ENCODE results near the gene ZNF439.
"Not testable (repeated sequence)": the region's sequence is repeated elsewhere in the genome, so short reads cannot be mapped to it uniquely, and the experiment has no call there.

Gene ZNF439

GRCh38 chr19:11868188-11868587, 19.7 kb downstream of the ZNF439 start:
- no peak for DNase-seq (ENCODE audit: low read depth)

- DNase-seq (ENCODE audit: low read depth): no peak
Observed at GRCh38 chr19:11872624-11873023, 24.1 kb downstream of the ZNF439 start.

- no peak for DNase-seq (ENCODE audit: low read depth)
Observed at GRCh38 chr19:11873762-11874161, 25.2 kb downstream of the ZNF439 start.

DNA sequence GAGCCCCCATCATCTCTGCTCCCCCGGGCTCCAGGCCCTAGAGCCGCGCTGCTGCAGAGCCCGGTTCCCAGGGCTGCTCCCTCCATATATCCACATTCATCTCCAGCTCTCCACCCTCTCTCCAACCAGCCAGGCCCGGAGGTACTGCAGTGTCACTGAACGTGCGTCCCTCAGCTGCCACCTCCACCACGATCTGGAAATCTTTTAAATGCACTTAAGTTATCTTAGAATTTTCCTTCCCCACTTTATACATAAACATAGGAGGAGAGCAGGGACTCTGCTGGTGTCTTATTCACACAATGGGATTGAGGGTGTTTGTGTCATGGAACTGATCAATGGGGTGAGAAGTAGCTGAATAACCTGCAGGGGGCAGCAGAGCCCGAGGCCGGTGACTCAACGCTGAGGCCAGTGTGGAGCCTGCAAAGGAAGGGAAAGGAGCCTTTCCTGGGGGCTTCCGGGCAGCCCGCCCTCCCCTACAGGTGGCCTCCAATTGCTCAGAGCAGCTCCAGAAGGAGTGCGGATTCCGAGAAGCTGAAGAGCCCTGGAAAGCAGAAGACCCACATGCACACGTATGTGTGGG, 31.3 kb downstream of the ZNF439 start:
- not testable (repeated sequence) for DNase-seq (ENCODE audit: low read depth)

DNA sequence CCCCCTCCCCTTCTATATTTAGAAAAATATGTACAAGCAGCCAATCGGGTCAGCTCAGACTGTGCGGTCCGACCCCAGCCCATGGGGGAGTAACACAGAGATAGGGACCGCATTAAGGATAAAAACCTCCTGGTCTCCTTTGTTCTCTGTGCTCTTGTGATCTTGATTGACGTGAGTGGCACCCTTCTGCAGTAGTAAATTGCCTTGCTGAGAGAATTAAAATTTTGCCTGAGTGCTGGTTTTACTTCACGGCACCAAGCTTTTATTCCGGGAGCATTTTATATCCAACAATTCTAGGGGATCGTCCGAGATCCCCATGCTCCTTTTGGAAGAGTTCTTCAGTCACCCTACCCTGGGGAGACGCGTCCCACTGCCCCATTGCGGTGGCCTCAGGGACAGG, 32.1 kb downstream of the ZNF439 start:
- no peak for DNase-seq (ENCODE audit: low read depth)

- DNase-seq (ENCODE audit: low read depth): peak; percentile 39
Observed at GRCh38 chr19:11881151-11881800, 32.8 kb downstream of the ZNF439 start.

DNA sequence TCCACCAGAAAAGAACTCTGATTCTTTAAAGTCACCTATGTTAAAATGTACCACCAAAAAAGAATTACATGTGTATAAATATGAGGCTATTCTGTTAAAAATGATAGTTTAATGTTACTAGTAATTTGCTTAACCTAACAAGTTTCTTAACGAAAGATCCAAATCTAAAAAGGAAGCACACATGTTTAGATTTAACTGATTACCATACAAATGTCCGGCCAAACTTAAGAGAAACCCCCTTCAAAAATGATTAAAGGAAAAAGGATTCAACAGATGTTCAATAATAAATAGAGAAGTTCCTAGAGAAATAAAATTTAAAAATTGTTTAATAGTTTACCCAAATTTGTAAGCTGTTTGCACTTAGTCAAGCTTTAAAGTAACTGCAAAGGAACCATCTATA, 34.1 kb downstream of the ZNF439 start:
- no peak for DNase-seq (ENCODE audit: low read depth)

DNA sequence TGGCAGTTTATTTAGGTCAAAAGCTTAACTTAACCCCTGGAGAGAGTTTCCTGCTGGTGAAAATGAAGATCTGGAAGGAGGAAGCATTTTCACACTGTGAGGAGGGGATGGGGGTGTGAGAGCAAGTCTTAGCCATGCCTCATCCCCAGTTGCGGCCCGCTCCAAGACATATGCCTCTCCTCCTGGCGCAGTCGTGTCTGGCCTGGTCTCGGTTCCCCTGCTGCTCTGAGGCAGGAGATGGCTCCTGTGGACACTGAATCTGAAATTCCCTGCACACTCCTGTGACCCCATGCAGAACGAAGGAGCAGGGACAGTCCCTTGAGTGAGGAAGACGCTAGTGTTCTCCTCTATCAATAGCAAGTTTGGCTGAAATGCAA, 38.7 kb downstream of the ZNF439 start:
- DNase-seq (ENCODE audit: low read depth): no peak

GRCh38 chr19:11887611-11888531, 39.3 kb downstream of the ZNF439 start, which contains the start of gene ZNF69:
TSS of gene ZNF69 (plus strand) at chr19:11887782. CDS start at chr19:11887924, 142 bp downstream.
- DNase-seq (ENCODE audit: low read depth): peak; percentile 43

DNA sequence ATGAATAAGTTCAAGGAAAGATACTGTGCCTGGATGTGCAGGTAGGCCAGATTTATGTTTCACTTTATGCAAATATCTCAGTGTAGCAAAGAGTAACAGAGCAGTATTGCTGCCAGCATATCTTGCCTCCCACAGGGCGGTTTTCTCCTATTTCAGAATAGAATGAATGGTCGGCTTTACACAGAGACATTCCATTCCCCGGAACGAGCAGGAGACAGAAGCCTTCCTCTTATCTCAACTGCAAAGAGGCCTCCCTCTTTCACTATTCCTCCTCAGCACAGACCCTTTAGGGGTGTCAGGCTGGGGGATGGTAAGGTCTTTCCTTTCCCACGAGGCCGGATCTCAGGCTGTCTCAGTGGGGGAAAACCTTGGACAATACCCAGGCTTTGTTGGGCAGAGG, 41.4 kb downstream of the ZNF439 start:
- DNase-seq (ENCODE audit: low read depth): not testable (repeated sequence)

DNA sequence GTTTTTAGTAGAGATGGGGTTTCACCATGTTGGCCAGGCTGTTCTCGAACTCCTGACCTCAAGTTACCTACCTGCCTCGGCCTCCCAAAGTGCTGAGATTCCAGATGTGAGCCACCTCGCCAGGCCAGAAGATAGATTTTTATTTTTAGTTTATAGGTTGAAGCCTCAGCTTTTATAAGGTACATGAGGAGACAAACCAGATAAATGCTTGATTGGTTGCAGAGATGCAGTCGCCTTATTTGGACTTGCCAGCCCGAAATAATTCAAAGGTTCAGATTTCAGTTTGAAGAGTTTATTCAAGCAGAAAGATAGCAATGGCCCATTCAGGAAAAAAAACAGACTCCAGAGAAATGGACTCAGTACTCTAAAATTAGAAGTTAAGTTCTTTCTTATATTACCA, 42.1 kb downstream of the ZNF439 start:
- DNase-seq (ENCODE audit: low read depth): no peak

DNA sequence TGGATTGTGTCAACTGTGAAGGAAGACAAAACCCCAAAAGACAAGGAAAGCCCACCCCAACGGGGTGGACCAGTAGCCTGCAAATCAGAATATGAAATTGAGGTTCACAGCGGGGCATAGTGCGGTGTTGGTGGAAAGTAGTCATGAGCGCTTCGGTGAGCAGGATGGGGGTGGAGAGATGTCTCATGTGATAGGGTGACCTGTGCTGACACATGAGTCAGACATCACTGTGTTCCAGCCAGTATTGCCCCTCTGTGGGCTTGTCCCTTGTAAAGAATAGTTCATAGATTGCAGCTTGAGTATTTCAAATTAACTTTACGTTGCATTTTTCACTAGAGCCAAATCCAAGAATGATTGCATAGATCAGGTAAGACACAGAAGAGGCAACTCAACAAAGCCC, 46.3 kb downstream of the ZNF439 start:
- DNase-seq (ENCODE audit: low read depth): no peak

DNA sequence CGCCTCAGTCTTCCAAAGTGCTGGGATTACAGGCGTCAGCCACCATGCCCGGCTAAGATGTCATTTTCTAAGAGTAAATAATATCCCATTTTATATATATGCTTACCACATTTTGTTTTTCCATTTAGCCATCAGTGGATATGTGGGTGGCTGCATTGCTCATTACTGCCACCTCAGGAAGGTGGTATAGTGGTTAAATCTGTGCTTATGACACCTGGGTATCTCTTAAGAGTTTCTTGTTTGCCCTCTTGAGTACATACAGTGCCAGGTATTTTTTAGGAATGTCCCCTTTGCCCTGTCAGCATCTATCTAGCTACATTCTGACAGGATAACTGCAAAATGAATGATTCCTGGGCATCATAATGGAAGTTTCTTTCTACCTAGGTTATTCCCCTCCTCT, 53.7 kb downstream of the ZNF439 start:
- no peak for DNase-seq (ENCODE audit: low read depth)

DNA sequence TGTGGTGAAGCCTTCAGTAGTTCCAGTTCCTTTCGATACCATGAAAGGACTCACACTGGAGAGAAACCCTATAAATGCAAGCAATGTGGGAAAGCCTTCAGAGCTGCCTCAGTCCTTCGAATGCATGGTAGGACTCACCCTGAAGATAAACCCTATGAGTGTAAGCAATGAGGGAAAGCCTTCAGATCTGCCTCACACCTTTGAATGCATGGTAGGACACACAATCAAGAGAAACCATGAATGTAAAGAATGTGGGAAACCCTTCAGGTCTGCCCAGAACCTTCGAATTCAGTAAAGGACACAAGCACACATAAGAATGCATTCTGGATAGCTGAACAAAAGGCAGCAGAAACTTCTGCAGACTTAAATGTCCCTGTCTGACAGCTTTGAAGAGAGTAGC, 57.4 kb downstream of the ZNF439 start:
- no peak for DNase-seq (ENCODE audit: low read depth)

DNA sequence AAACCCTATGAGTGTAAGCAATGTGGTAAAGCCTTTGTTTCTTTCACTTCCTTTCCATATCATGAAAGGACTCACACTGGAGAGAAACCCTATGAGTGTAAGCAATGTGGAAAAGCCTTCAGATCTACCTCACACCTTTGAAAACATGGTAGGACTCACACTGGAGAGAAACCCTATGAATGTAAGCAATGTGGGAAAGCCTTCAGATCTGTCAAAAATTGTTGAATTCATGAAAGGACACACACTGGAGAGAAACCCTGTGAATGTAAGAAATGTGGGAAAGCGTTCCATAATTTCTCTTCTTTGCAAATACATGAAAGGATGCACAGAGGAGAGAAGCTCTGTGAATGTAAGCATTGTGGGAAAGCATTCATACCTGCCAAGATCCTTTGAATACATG, 63.4 kb downstream of the ZNF439 start:
- DNase-seq (ENCODE audit: low read depth): not testable (repeated sequence)

- DNase-seq (ENCODE audit: low read depth): not testable (repeated sequence)
Observed at GRCh38 chr19:11914417-11915051, 66.0 kb downstream of the ZNF439 start.

Data from stimulated activated CD8-positive, alpha-beta memory T cell treated with anti-CD3 and anti-CD28 coated beads, Interleukin-15, amount 100 ng/mL, for 1 hour (primary cell).